ENCODE measurements around the gene ACSM6. TPM values are rescaled to one million over a fixed set of nuclear protein-coding genes. Genes with fewer than 3 reads are reported as not detected.

ACSM6 gene, protein sequence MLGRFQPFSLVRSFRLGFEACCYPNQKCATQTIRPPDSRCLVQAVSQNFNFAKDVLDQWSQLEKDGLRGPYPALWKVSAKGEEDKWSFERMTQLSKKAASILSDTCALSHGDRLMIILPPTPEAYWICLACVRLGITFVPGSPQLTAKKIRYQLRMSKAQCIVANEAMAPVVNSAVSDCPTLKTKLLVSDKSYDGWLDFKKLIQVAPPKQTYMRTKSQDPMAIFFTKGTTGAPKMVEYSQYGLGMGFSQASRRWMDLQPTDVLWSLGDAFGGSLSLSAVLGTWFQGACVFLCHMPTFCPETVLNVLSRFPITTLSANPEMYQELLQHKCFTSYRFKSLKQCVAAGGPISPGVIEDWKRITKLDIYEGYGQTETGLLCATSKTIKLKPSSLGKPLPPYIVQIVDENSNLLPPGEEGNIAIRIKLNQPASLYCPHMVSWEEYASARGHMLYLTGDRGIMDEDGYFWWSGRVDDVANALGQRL
- polyA plus RNA-seq (2011; rRNA removed): not detected in 2 replicates
- not detected in 2 replicates for polyA minus RNA-seq (2011; rRNA and poly(A)+ RNA removed)

DNA sequence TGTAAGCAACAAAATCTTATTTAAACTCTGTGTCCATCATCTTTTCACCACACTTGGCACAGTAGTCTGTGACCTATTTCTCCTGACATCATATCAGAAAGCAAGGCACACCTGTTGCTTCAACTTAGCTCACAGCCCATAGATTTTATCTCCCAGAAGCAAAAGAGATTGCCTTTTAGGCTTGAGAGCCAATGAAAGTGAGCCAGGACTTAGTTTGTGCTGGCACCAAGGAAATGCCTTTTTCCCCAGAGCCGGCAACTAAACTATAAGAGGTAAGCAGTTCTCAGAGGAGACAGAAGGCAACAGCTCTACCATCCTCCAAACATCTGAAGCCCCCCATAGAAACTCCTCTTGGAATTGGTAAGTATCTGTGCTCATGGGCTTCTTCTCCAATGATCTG, at the start of gene ACSM6:
ACSM6 (plus strand) TSS at position 295 of the 400 bp plus-strand sequence. CDS start 248 bp downstream, outside the sequence.
- CTCF ChIA-PET: interaction anchor here (0.9 kb wide), 1 partner anchor 52 kb away, joined by 4 read pairs; no protein-coding TSS in a partner anchor
- H3K4me3 ChIP-seq (ENCODE audit: low read depth, low read length): no peak within 1 kb of the TSS
- DNase-seq (ENCODE audit: low read depth): no peak
- no peaks in the 10 kb centered on the region for H3K36me3 ChIP-seq (ENCODE audit: control insufficient read depth, insufficient read depth, low read length)
- POLR2A ChIA-PET: no interaction called here
- no peaks in the 10 kb centered on the region for H3K27me3 ChIP-seq (ENCODE audit: control insufficient read depth, insufficient read depth, low read length)
- TF ChIP-seq, protein P1, sequence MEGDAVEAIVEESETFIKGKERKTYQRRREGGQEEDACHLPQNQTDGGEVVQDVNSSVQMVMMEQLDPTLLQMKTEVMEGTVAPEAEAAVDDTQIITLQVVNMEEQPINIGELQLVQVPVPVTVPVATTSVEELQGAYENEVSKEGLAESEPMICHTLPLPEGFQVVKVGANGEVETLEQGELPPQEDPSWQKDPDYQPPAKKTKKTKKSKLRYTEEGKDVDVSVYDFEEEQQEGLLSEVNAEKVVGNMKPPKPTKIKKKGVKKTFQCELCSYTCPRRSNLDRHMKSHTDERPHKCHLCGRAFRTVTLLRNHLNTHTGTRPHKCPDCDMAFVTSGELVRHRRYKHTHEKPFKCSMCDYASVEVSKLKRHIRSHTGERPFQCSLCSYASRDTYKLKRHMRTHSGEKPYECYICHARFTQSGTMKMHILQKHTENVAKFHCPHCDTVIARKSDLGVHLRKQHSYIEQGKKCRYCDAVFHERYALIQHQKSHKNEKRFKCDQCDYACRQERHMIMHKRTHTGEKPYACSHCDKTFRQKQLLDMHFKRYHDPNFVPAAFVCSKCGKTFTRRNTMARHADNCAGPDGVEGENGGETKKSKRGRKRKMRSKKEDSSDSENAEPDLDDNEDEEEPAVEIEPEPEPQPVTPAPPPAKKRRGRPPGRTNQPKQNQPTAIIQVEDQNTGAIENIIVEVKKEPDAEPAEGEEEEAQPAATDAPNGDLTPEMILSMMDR (IDR thresholded peaks at IDR 0.05; ENCODE audit: insufficient read depth, low read depth, low read length): no peak

DNA sequence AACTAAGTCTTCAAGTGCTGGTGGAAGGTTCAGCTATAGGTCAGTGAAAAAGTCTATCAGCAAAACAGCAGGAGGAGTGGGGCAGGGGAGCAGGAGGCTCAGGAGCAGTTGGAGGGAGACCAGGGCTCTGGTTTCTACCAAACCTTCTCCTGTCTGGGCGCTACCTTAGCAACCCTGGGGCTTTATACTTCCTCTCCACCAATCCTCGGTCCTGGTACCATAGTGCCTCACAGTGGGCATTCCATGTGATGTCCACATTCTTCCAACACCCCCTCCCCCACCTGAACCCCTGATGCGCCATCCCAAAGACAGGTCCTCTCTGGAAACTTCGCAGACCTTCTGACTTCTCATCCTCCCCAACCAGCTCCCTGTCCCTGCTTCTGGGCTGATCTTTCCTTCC, 25.3 kb upstream of the ACSM6 start:
- ChIA-PET POLR2A (no interaction called here), CTCF (no interaction called here)
- Histone ChIP-seq H3K4me3 (ENCODE audit: low read depth, low read length) (no peak overlapping the region), H3K36me3 (ENCODE audit: control insufficient read depth, insufficient read depth, low read length) (no peaks in the 10 kb centered on the region), H3K27me3 (ENCODE audit: control insufficient read depth, insufficient read depth, low read length) (no peaks in the 10 kb centered on the region)
- TF ChIP-seq, protein P1 (IDR thresholded peaks at IDR 0.05; ENCODE audit: insufficient read depth, low read depth, low read length): no peak
- DNase-seq (ENCODE audit: low read depth): no peak

DNA sequence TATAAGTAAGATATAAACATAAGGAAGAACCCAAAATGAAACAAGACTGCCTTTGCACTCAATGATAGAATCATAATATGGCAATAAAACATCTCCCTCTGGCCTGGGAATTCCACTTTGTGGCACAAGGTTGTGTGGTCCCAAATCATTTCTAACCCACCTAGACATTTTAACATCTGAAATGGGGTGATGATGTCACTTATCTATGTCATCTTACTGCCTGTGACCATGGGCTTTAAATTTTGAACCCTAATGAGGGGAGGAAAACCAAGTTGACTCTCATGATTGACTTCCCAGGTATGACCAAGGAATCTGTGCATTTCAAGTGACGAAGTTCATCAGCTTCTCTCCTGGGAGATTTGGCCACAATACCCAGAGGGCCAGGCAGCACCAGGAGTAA, 24.5 kb upstream of the ACSM6 start:
- no peak overlapping the region for H3K4me3 ChIP-seq (ENCODE audit: low read depth, low read length)
- CTCF ChIA-PET: no interaction called here
- no peaks in the 10 kb centered on the region for H3K27me3 ChIP-seq (ENCODE audit: control insufficient read depth, insufficient read depth, low read length)
- TF ChIP-seq, protein P1 (IDR thresholded peaks at IDR 0.05; ENCODE audit: insufficient read depth, low read depth, low read length): no peak
- POLR2A ChIA-PET: no interaction called here
- no peaks in the 10 kb centered on the region for H3K36me3 ChIP-seq (ENCODE audit: control insufficient read depth, insufficient read depth, low read length)
- no peak for DNase-seq (ENCODE audit: low read depth)

DNA sequence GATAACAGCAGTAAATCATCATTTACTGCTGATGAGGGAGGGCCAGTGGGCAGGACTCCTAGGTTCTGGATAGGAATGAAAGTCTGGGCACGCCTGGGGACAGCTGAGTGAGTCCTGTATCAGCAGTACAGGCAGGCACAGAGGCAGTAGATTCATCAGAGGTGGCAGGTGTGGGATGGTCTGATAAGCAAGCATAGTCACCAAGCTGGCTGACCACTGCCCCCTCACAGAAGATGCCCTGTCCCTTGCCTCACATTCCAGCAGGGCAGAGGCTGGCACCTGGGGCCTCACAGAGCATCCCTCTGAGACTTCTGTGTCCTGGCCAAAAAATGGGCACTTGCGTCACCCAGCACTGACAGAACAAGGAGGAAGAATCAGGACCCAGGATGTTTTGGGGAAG, 23.2 kb upstream of the ACSM6 start:
- TF ChIP-seq, protein P1 (IDR thresholded peaks at IDR 0.05; ENCODE audit: insufficient read depth, low read depth, low read length): no peak
- no peak for DNase-seq (ENCODE audit: low read depth)
- CTCF ChIA-PET: no interaction called here

DNA sequence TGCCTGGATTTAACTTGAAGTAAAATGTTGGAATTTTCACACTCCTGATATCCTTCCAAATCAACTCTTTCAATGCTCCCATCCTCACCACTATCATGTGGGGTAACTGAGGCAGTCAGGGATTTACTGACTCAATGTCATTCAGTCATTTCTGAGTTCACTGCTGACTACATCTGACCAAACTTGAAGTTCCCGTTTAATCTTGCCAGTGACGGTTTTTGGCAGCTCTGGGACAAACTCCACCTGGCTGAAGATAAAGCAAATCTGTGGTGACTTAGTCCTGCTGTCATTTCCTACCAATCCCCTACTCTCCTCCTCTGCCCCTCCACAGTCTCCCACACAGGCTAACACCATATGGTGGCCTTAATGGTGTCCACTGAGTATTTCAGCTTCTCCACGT, 22.7 kb upstream of the ACSM6 start:
- H3K4me3 ChIP-seq (ENCODE audit: low read depth, low read length): no peak overlapping the region
- CTCF ChIA-PET: no interaction called here
- DNase-seq (ENCODE audit: low read depth): no peak
- TF ChIP-seq, protein P1 (IDR thresholded peaks at IDR 0.05; ENCODE audit: insufficient read depth, low read depth, low read length): no peak
- POLR2A ChIA-PET: no interaction called here
- H3K27me3 ChIP-seq (ENCODE audit: control insufficient read depth, insufficient read depth, low read length): no peaks in the 10 kb centered on the region
- H3K36me3 ChIP-seq (ENCODE audit: control insufficient read depth, insufficient read depth, low read length): no peaks in the 10 kb centered on the region

More for the DNA sequence above, 23.2 kb upstream of the ACSM6 start:
- Histone ChIP-seq H3K27me3 (ENCODE audit: control insufficient read depth, insufficient read depth, low read length) (no peaks in the 10 kb centered on the region), H3K36me3 (ENCODE audit: control insufficient read depth, insufficient read depth, low read length) (no peaks in the 10 kb centered on the region), H3K4me3 (ENCODE audit: low read depth, low read length) (no peak overlapping the region)
- POLR2A ChIA-PET: no interaction called here

All from BJ (cell line).